Glutamatergic neuron (in vitro differentiated cells): Measurements from ENCODE around the gene PTPRO. TPM values are rescaled to one million over a fixed set of nuclear protein-coding genes. Genes with fewer than 3 reads are reported as not detected.

ENCODE experiments used
- DNase-seq: peaks from one replicate; pipeline ENCODE4 v3.0.0; 2022
- H3K27ac Mint-ChIP-seq: one replicate; pipeline ENCODE4 v1.8.0; 2020; ENCODE audit warnings: mild to moderate bottlenecking, mixed read lengths, inconsistent platforms; ENCODE audit not compliant: unreplicated experiment
- H3K27me3 Mint-ChIP-seq: one replicate; pipeline ENCODE4 v1.8.0; 2020; ENCODE audit warnings: mild to moderate bottlenecking, moderate library complexity, mixed read lengths, inconsistent platforms; ENCODE audit not compliant: unreplicated experiment
- H3K36me3 Mint-ChIP-seq: one replicate; pipeline ENCODE4 v1.8.0; 2020; ENCODE audit warnings: mild to moderate bottlenecking, mixed read lengths, inconsistent platforms; ENCODE audit not compliant: unreplicated experiment
- H3K4me1 Mint-ChIP-seq: one replicate; pipeline ENCODE4 v1.8.0; 2020; ENCODE audit warnings: mild to moderate bottlenecking, low read depth, mixed read lengths, inconsistent platforms; ENCODE audit not compliant: unreplicated experiment
- H3K4me3 Mint-ChIP-seq: one replicate; pipeline ENCODE4 v1.8.0; 2020; ENCODE audit warnings: mild to moderate bottlenecking, mixed read lengths, inconsistent platforms; ENCODE audit not compliant: unreplicated experiment
- H3K9me3 Mint-ChIP-seq: one replicate; pipeline ENCODE4 v1.8.0; 2020; ENCODE audit warnings: mild to moderate bottlenecking, moderate library complexity, mixed read lengths, inconsistent platforms; ENCODE audit not compliant: unreplicated experiment
- CTCF ChIP-seq: fragments of 200-600 bp; sonication (generic); IDR thresholded peaks from one replicate; pipeline ENCODE4 v1.5.0; 2021; ENCODE audit not compliant: partially characterized antibody, unreplicated experiment
- total RNA-seq: library from RNA; stranded (reverse); fragmentation: NEBNext Ultra II Directional; extraction: Animal tissue kit (Norgen Biotek cat#: 25700); gene quantifications from one replicate; pipeline ENCODE4 v1.2.1, GENCODE V29; 2021; ENCODE audit not compliant: unreplicated experiment

The PTPRO gene
- total RNA-seq, 1 donor from 2014 or later: 32.5 TPM

- no peak overlapping the region for H3K4me3 Mint-ChIP-seq
- no peak overlapping the region for H3K27ac Mint-ChIP-seq
- TF ChIP-seq CTCF: no peak
- no peaks in the 10 kb centered on the region for H3K27me3 Mint-ChIP-seq
- H3K9me3 Mint-ChIP-seq: no peaks in the 10 kb centered on the region
- H3K4me1 Mint-ChIP-seq: no peaks in the 10 kb centered on the region
- no peak for DNase-seq
- no peaks in the 10 kb centered on the region for H3K36me3 Mint-ChIP-seq
These were observed 34.6 kb downstream of the PTPRO start for GRCh38 chr12:15356951-15357364.

- no peak for DNase-seq
- no peaks in the 10 kb centered on the region for H3K36me3 Mint-ChIP-seq
- peaks cover 4% of the 10 kb centered on the region for H3K4me1 Mint-ChIP-seq
- no peak overlapping the region for H3K27ac Mint-ChIP-seq
- no peak for TF ChIP-seq CTCF
- no peaks in the 10 kb centered on the region for H3K9me3 Mint-ChIP-seq
- no peaks in the 10 kb centered on the region for H3K27me3 Mint-ChIP-seq
- H3K4me3 Mint-ChIP-seq: no peak overlapping the region
These were observed 42.2 kb downstream of the PTPRO start for GRCh38 chr12:15364221-15365160.

GRCh38 chr12:15368812-15369211, 46.5 kb downstream of the PTPRO start:
- Mint-ChIP-seq H3K9me3 (no peaks in the 10 kb centered on the region), H3K4me3 (no peak overlapping the region), H3K27me3 (peaks cover 2% of the 10 kb centered on the region)

GRCh38 chr12:15372352-15372751, 50.0 kb downstream of the PTPRO start:
- peaks cover 6% of the 10 kb centered on the region for H3K36me3 Mint-ChIP-seq

More at GRCh38 chr12:15368812-15369211, 46.5 kb downstream of the PTPRO start:
- DNase-seq: peak; percentile 41
- H3K36me3 Mint-ChIP-seq: no peaks in the 10 kb centered on the region
- no peak for TF ChIP-seq CTCF
- H3K27ac Mint-ChIP-seq: no peak overlapping the region
- peaks cover 4% of the 10 kb centered on the region for H3K4me1 Mint-ChIP-seq

More at GRCh38 chr12:15372352-15372751, 50.0 kb downstream of the PTPRO start:
- Mint-ChIP-seq H3K9me3 (no peaks in the 10 kb centered on the region), H3K27ac (no peak overlapping the region), H3K4me3 (no peak overlapping the region), H3K27me3 (peaks cover 2% of the 10 kb centered on the region), H3K4me1 (peaks cover 4% of the 10 kb centered on the region)
- no peak for DNase-seq
- no peak for TF ChIP-seq CTCF
